Amniotic stem cell (primary cell): ENCODE results near the gene PPIL6.

Experiments used
- DNase-seq: peaks from one replicate; lab custom pipeline; 2025; lab: John Stamatoyannopoulos, UW

Gene PPIL6

DNA sequence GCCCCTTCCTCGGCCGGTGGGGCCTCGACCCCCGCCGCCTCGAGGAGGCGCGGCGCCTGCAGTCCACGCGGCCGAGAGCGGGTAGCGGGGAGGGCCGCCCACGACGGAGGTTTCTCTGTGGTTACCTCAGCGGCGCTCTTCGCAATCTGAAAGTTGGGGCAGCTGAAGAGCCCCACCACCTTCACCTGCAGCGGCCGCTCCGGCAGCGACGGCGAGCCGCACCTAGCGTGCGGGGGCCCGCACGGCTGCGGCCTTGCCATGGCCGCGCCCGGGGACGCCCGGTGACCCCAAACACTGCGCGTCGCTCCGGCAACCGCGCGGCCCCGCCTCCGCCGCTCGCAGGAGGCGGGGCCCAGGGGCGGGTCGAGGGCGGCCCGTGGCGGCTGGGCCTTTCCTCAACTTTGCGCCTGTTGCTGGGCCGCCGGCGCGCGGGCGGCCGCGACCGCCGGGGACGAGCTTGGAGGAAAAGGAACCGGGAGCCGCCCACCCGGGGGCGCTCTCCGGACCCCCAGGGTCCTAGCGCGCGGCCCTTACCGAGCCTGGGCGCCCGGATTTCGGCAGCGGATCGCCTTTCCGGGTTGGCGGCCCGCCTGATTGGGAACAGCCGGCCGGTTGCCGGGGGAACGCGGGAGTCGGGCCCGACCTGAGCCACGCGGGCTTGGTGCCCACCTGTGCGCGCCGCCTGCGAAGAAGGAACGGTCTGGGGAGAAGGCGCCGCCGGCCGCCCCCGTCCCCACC is at the start of gene PPIL6, which contains the start of gene SMPD2:
Gene PPIL6 (minus strand): TSS at position 298 of the 738 bp plus-strand sequence. CDS start 38 bp downstream, at position 260.
Gene SMPD2 (plus strand): TSS at position 394 of the 738 bp plus-strand sequence. CDS start 398 bp downstream, outside the sequence.
- peak; percentile 76 for DNase-seq

DNA sequence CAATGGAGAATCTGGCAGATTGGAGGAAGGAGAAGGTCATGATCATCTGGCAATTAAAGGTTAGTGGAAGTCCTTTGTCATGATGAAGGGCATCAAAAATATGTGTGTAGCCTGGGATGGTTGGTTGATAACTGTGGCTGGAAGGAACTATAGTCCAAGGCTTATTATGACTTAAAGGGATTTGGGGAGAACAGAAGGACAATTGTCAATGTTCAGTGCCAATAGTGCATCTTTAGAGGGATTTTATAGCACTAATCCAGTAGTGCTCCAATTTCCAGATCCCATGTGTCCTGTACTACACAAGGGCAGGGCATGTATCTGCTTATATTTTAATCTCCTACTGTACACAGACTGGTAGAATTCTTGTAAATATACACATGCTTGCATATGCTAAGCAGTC is 47.6 kb upstream of the PPIL6 start:
- no peak for DNase-seq

DNA sequence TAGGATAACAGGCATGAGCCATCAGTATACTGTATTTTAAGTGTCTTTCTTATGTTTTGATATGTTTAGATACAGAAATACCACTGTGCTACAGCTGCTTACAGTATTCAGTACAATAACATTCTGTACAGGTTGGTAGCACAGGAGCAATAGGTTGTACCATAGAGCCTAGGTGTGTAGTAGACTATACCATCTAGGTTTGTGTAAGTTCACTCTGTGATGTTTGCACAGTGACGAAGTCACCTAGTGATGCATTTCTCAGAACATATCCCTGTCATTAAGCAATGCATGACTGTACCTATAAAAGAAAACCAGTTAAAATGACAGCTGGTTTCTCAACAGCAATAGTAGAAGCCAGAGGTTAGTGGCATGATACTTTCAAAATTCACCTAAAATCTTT is 45.6 kb upstream of the PPIL6 start:
- no peak for DNase-seq

GRCh38 chr6:109485266-109485935 is 45.0 kb upstream of the PPIL6 start:
- DNase-seq: no peak

- no peak for DNase-seq
These were observed 43.7 kb upstream of the PPIL6 start for GRCh38 chr6:109484122-109484521.

- DNase-seq: no peak
These were observed 43.3 kb upstream of the PPIL6 start for GRCh38 chr6:109483735-109484057.

GRCh38 chr6:109482905-109483734 is 42.7 kb upstream of the PPIL6 start, which contains the start of gene ZBTB24:
TSS of gene ZBTB24 (minus strand) at chr6:109483219. CDS start at chr6:109482026, 1,193 bp downstream.
- DNase-seq: peak; percentile 65

DNA sequence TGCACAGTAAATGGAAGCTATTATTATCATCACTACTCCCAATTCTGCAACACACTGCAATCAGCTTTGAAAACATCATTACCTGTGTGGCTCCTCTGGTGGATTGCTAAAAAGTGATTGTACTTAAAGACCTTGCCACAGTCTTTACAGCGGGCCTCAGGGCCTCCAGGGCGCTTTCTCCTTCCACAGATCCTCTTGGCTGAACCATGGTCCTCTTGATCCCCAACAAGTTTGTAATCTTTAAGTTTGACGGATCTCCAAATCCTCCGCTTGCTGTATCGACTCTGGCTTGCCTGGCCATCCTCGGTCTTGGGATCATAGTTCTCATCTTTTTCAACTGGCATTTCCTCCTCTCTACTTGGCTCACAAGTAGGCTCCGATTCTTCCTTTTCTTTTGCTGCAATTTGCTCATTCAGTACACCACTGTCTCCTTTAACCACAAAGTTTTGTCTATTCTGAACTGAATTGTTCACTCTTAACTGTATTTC is 40.6 kb upstream of the PPIL6 start:
- no peak for DNase-seq

DNA sequence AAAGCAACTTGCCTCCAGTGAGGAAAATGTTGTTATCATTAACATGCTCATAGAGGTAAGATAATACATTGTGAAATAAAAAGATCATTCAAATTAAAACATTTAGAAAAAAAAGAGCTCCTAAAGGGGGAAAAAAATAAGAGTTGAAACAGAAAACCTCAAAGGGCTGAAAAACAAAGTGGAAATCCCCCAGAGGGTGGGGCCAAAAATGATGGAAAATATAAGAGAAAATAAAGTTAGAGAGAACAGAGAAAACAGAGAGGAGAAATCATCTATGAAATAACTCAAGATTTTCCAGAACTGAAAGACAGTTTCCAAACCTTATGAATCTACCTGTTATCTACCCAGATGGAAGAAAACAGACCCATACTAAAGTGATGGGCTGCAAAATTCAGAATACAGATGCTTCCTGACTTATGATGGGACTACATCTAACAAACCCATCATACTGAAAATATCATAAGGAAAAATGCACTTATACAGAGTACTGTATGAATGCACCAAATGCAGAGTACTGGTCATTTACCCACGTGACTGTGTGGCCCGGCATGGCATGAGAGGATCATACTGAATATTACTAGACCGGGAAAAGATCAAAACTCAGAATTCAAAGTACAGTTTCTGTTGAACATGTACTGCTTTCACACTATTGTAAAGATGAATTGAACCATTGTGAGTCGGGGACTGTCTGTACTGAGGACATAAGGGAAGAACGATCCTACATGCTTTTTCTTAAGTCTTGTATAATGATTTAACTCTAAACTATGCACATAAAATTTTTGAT is 38.6 kb upstream of the PPIL6 start:
- no peak for DNase-seq

DNA sequence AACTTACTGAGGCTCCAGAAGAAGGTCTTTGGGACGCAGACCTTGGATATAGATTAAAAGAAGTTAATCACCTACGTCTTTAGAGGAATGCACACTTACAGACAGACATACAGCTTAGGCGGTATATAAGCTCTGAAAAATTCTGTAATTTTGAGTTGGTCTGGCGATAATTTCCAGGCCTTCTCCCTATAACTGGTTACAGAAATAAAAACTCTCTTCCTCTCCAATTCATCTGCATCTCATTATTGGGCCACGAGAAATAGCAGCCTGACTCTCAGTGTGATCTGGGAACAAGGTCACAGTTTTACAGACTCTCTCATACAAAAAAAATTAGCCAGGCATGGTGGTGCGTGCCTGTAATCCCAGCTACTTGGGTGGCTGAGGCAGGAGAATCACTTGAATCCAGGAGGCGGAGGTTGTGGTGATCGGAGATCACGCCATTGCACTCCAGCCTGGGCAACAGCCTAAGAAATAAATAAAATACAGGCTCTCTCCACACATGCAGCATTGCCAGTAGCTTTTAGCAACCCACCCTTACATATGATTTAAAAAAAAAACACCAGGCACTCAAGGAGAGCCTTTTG is 37.9 kb upstream of the PPIL6 start:
- DNase-seq: no peak

GRCh38 chr6:109477725-109478124 is 37.3 kb upstream of the PPIL6 start:
- no peak for DNase-seq

- DNase-seq: no peak
These were observed 36.8 kb upstream of the PPIL6 start for GRCh38 chr6:109477184-109477583.

DNA sequence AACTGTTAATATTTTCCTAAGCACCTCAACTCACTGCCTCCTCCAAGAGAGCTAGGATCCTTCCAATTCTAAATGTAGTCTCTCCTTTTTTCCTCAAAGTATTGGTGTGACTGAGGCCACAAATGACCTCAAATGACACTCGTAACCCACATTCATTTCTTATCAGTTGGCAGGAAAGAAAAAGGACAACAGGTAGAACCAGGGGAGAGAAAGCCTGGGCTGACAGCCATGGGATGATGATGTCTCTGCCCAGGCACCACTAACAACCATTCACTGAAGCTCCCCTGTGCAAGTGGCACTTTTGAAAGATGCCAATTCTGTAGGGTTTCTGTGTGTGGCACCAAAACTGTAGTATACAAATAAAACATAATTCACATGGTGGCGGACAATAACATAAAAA is 35.2 kb upstream of the PPIL6 start:
- no peak for DNase-seq

GRCh38 chr6:109474995-109475394 is 34.6 kb upstream of the PPIL6 start:
- no peak for DNase-seq

GRCh38 chr6:109473120-109473519 is 32.7 kb upstream of the PPIL6 start:
- DNase-seq: no peak

DNA sequence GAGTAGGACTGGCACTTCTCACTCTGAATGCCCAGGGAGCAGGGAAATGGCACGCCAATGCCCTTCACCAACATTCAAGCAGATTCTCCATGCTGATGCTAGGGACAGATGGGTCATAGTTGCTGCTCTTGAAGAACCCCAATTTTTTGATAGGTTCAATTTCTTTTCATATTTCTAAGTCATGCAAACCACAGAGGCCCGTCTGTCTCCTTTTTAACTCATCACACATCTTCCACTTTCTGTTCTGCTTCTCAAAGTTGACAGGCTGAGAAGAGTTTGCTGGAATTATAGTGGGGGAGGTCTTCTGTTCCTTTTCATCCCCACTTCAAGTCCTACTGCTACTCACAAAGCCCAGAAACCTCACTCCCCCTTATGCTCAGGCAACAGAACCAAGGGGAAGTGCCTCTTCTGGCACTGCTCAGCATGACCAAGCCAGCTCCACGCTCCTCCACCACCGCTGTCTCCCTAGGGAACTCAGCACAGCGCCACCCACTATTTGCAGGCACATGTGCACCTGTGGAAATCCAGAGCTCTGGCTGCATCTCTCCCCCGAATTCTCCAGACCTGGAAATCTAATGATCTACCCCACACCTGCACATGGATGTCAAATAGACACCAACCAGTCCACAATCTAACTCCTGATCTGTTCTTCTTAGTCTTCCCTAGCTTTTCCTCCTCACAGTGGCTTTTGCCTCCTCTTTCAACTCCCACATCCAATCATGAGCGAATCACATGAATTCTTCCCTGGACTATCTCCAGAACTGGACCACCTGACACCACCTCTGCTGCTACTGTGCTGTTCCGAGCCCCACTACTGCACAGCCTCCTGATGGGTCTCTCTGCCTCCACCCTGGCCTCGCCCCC is 31.9 kb upstream of the PPIL6 start:
- no peak for DNase-seq

GRCh38 chr6:109471105-109471810 is 30.8 kb upstream of the PPIL6 start:
- no peak for DNase-seq

GRCh38 chr6:109469591-109470189 is 29.3 kb upstream of the PPIL6 start:
- no peak for DNase-seq

- no peak for DNase-seq
These were observed 27.3 kb upstream of the PPIL6 start for GRCh38 chr6:109467696-109468095.
